SK-N-SH (cell line): ENCODE measurements around the gene CEP112. TPM values are rescaled to one million over a fixed set of nuclear protein-coding genes. Genes with fewer than 3 reads are reported as not detected.

ENCODE experiments used
- CTCF ChIA-PET: fragments of 300-600, 350-600 bp; formaldehyde crosslinking; extraction: SDS; loops from one replicate; lab custom pipeline; 2021; lab: Yijun Ruan, JAX
- POLR2A ChIA-PET: fragments of 350-600 bp; sonication (Branson Sonifier 250); formaldehyde crosslinking; extraction: SDS; loops from one replicate; lab custom pipeline; 2020; ENCODE audit warnings: antibody characterized with exemption, inconsistent platforms; lab: Yijun Ruan, JAX
- DNase-seq: peaks from one replicate; pipeline ENCODE4 v3.0.0; 2012
- H2AFZ ChIP-seq: fragments of 200-600 bp; sonication (generic); 2 replicates; pipeline ENCODE4 v1.8.1; 2016; ENCODE audit warnings: antibody characterized with exemption, mild to moderate bottlenecking, low read depth
- H3F3A ChIP-seq: fragments of 200-600 bp; sonication (generic); replicated peaks from 2 replicates; pipeline ENCODE3; 2016; ENCODE audit warnings: antibody characterized with exemption, mild to moderate bottlenecking; ENCODE audit not compliant: insufficient read depth
- H3K27ac ChIP-seq, 2 experiments: fragments of 200-500 bp in 1 of 2; fragments of 200-600 bp in 1 of 2; sonication (Bioruptor generic) in 1 of 2; sonication (generic), shearing (Covaris generic) in 1 of 2; 2 replicates each; pipeline versions ENCODE4 v1.5.1 to v1.6.1; 2014 to 2016; ENCODE audit warnings: low read depth in 2 of 2, inconsistent platforms in 1 of 2, low read length in 1 of 2, mild to moderate bottlenecking in 1 of 2, mixed read lengths in 1 of 2
- H3K27me3 ChIP-seq: fragments of 200-600 bp; sonication (generic), shearing (Covaris generic); 2 replicates; pipeline ENCODE4 v1.6.1; 2016; ENCODE audit warnings: mixed run types; ENCODE audit not compliant: insufficient read depth
- H3K36me3 ChIP-seq, 2 experiments: fragments of 200-500 bp in 1 of 2; fragments of 200-600 bp in 1 of 2; sonication (Bioruptor generic) in 1 of 2; sonication (generic) in 1 of 2; replicated peaks in 1 of 2; 2 replicates each; pipeline versions ENCODE3 to v1.5.1; 2014 to 2016; ENCODE audit warnings: low read length in 1 of 2, mild to moderate bottlenecking in 1 of 2; ENCODE audit not compliant: insufficient read depth in 2 of 2, control insufficient read depth in 1 of 2
- H3K4me1 ChIP-seq, 2 experiments: fragments of 200-500 bp in 1 of 2; fragments of 200-600 bp in 1 of 2; sonication (Bioruptor generic) in 1 of 2; sonication (generic), shearing (Covaris generic) in 1 of 2; 2 replicates each; pipeline versions ENCODE4 v1.5.1 to v1.6.1; 2014 to 2016; ENCODE audit warnings: low read depth in 1 of 2, low read length in 1 of 2, mixed run types in 1 of 2; ENCODE audit not compliant: insufficient read depth in 2 of 2, control insufficient read depth in 1 of 2
- H3K4me2 ChIP-seq: fragments of 200-600 bp; sonication (generic), shearing (Covaris generic); 2 replicates; pipeline ENCODE4 v1.6.1; 2017; ENCODE audit warnings: mixed run types
- H3K4me3 ChIP-seq, 2 experiments: fragments of 200-500 bp in 1 of 2; fragments of 200-600 bp in 1 of 2; sonication (Bioruptor generic) in 1 of 2; sonication (generic), shearing (Covaris generic) in 1 of 2; 2 replicates each; pipeline versions ENCODE4 v1.5.1 to v1.8.1; 2014 to 2016; ENCODE audit warnings: low read depth in 2 of 2, inconsistent platforms in 1 of 2, low read length in 1 of 2, mild to moderate bottlenecking in 1 of 2, mixed read lengths in 1 of 2, moderate library complexity in 1 of 2
- H3K79me2 ChIP-seq: fragments of 200-600 bp; sonication (generic); 2 replicates; pipeline ENCODE4 v1.8.1; 2017; ENCODE audit warnings: mild to moderate bottlenecking; ENCODE audit not compliant: insufficient read depth
- H3K9ac ChIP-seq: fragments of 200-600 bp; sonication (generic); 2 replicates; pipeline ENCODE4 v1.6.1; 2017; ENCODE audit warnings: mixed run types
- H3K9me2 ChIP-seq: fragments of 200-600 bp; sonication (generic); 2 replicates; pipeline ENCODE4 v1.6.1; 2017; ENCODE audit warnings: mixed run types
- H3K9me3 ChIP-seq: fragments of 200-600 bp; sonication (generic); 2 replicates; pipeline ENCODE4 v1.6.1; 2017; ENCODE audit warnings: mixed run types, mild to moderate bottlenecking, moderate library complexity
- H4K20me1 ChIP-seq: fragments of 200-600 bp; sonication (generic); 2 replicates; pipeline ENCODE4 v1.6.1; 2017; ENCODE audit warnings: mild to moderate bottlenecking, mixed run types; ENCODE audit not compliant: insufficient read depth
- ELF1 ChIP-seq: IDR thresholded peaks from 2 replicates; pipeline ENCODE4 v1.4.0; 2012
- EZH2phosphoT487 ChIP-seq: fragments of 200-600 bp; sonication (generic); IDR thresholded peaks from 2 replicates; pipeline ENCODE4 v1.6.1; 2017; ENCODE audit warnings: low read depth, mixed run types, mild to moderate bottlenecking, antibody characterized with exemption, moderate library complexity, borderline replicate concordance
- FOXJ3 ChIP-seq: sonication (generic); formaldehyde crosslinking; IDR thresholded peaks from 2 replicates; pipeline ENCODE4 v1.5.1; 2020; ENCODE audit warnings: mild to moderate bottlenecking, missing genetic modification reagents
- FOXM1 ChIP-seq: IDR thresholded peaks from 2 replicates; pipeline ENCODE4 v1.4.0; 2012; ENCODE audit warnings: low read depth, mild to moderate bottlenecking
- JUND ChIP-seq: IDR thresholded peaks from 2 replicates; pipeline ENCODE4 v1.4.0; 2012
- MEF2A ChIP-seq: IDR thresholded peaks from 2 replicates; pipeline ENCODE4 v1.4.0; 2012; ENCODE audit warnings: low read depth, borderline replicate concordance
- NFIC ChIP-seq: IDR thresholded peaks from 2 replicates; pipeline ENCODE4 v1.4.0; 2012; ENCODE audit warnings: borderline replicate concordance
- NRF1 ChIP-seq: IDR thresholded peaks from 2 replicates; pipeline ENCODE4 v1.6.1; 2012; ENCODE audit warnings: low read depth, mild to moderate bottlenecking, low read length
- POLR2AphosphoS5 ChIP-seq: IDR thresholded peaks from 2 replicates; pipeline ENCODE4 v1.6.1; 2012; ENCODE audit warnings: low read depth, low read length
- RAD21 ChIP-seq: IDR thresholded peaks from 2 replicates; pipeline ENCODE4 v1.6.1; 2012; ENCODE audit warnings: mild to moderate bottlenecking, low read length
- RXRA ChIP-seq: IDR thresholded peaks from 2 replicates; pipeline ENCODE4 v1.4.0; 2012; ENCODE audit warnings: low read depth, mild to moderate bottlenecking, borderline replicate concordance
- SMC3 ChIP-seq: IDR thresholded peaks from 2 replicates; pipeline ENCODE4 v1.6.1; 2012; ENCODE audit warnings: low read depth, low read length, improper control_type of control experiment
- TEAD4 ChIP-seq: IDR thresholded peaks from 2 replicates; pipeline ENCODE4 v1.4.0; 2012; ENCODE audit warnings: mild to moderate bottlenecking, borderline replicate concordance; ENCODE audit not compliant: insufficient read depth
- YY1 ChIP-seq: IDR thresholded peaks from 2 replicates; pipeline ENCODE4 v1.4.0; 2012; ENCODE audit warnings: low read depth, mild to moderate bottlenecking
- WGBS: methylation state at CpG from one replicate; pipeline ENCODE4 v1.1.6; 2017; ENCODE audit warnings: low lambda C conversion rate; 5-methylcytosine and 5-hydroxymethylcytosine counted together
- polyA plus RNA-seq, 3 experiments: library from polyadenylated mRNA; depleted of rRNA; stranded (reverse); fragments of >200 nt; gene quantifications; 2 replicates each; pipeline ENCODE4 v1.2.3, GENCODE V29; 2012
- TF ChIP-seq, protein P1 (sequence below): IDR thresholded peaks from 2 replicates; pipeline ENCODE4 v1.6.1; 2012; ENCODE audit warnings: mild to moderate bottlenecking, low read depth, low read length, moderate library complexity
- TF ChIP-seq, protein P2 (sequence below): IDR thresholded peaks from 2 replicates; pipeline ENCODE4 v1.4.0; 2012; ENCODE audit warnings: low read depth, borderline replicate concordance
- TF ChIP-seq, protein P3 (sequence below): IDR thresholded peaks from 2 replicates; pipeline ENCODE4 v1.4.0; 2012; ENCODE audit warnings: low read depth, borderline replicate concordance
- TF ChIP-seq, protein P4 (sequence below): IDR thresholded peaks from 2 replicates; pipeline ENCODE4 v1.4.0; 2012; ENCODE audit warnings: low read depth

CEP112 gene
- polyA plus RNA-seq, 1 of the 3 experiments (the other 2 are of a cell fraction): 7.9 TPM

DNA sequence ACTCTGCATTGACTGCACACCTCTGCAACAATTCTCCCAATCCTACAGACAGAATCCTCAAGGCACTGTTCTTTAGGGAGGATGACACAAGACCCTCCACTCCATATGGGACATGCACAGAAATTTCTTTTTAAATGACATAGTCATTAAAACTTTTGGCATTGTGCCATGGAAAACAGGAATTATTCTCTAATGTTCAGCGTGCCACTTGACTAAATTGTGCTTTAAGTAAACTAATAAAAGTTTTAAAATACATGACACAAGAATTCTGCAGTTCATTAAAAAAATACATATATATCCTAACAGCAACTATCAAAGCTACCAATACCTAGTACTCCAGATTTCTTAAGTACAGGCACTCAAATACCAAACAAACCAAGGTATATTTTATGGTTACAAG is 16.0 kb downstream of the CEP112 start:
- Histone ChIP-seq H3K9ac (no peak overlapping the region), H3K4me3 (no peak overlapping the region), H2AFZ (no peak overlapping the region), H3K9me3 (peaks cover 10% of the 10 kb centered on the region; the same call in 1 of the 2 replicates), H3K79me2 (no peaks in the 10 kb centered on the region), H3K4me1 (no peaks in the 10 kb centered on the region; a peak in 1 of 4 replicates), H3K27ac (no peak overlapping the region), H3K36me3 (peaks cover 29 to 52% of the 10 kb centered on the region in 2 experiments), H4K20me1 (no peaks in the 10 kb centered on the region), H3K27me3 (no peaks in the 10 kb centered on the region), H3F3A (no peaks in the 10 kb centered on the region), H3K9me2 (no peaks in the 10 kb centered on the region), H3K4me2 (no peak overlapping the region)
- ChIA-PET CTCF (interaction anchor here (0.7 to 3.7 kb wide), 4 partner anchors 11 to 366 kb away, joined by 3 to 29 read pairs (median 4); no protein-coding TSS in a partner anchor), POLR2A (no interaction called here)
- DNase-seq: no peak
- TF ChIP-seq YY1 (no peak), NFIC (peak; percentile 27; the same call in 1 of the 2 replicates), NRF1 (no peak)
- TF ChIP-seq, protein P1, sequence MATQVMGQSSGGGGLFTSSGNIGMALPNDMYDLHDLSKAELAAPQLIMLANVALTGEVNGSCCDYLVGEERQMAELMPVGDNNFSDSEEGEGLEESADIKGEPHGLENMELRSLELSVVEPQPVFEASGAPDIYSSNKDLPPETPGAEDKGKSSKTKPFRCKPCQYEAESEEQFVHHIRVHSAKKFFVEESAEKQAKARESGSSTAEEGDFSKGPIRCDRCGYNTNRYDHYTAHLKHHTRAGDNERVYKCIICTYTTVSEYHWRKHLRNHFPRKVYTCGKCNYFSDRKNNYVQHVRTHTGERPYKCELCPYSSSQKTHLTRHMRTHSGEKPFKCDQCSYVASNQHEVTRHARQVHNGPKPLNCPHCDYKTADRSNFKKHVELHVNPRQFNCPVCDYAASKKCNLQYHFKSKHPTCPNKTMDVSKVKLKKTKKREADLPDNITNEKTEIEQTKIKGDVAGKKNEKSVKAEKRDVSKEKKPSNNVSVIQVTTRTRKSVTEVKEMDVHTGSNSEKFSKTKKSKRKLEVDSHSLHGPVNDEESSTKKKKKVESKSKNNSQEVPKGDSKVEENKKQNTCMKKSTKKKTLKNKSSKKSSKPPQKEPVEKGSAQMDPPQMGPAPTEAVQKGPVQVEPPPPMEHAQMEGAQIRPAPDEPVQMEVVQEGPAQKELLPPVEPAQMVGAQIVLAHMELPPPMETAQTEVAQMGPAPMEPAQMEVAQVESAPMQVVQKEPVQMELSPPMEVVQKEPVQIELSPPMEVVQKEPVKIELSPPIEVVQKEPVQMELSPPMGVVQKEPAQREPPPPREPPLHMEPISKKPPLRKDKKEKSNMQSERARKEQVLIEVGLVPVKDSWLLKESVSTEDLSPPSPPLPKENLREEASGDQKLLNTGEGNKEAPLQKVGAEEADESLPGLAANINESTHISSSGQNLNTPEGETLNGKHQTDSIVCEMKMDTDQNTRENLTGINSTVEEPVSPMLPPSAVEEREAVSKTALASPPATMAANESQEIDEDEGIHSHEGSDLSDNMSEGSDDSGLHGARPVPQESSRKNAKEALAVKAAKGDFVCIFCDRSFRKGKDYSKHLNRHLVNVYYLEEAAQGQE: no peak
- 64% methylated on average over 1 of the region's 1 CpG for WGBS

DNA sequence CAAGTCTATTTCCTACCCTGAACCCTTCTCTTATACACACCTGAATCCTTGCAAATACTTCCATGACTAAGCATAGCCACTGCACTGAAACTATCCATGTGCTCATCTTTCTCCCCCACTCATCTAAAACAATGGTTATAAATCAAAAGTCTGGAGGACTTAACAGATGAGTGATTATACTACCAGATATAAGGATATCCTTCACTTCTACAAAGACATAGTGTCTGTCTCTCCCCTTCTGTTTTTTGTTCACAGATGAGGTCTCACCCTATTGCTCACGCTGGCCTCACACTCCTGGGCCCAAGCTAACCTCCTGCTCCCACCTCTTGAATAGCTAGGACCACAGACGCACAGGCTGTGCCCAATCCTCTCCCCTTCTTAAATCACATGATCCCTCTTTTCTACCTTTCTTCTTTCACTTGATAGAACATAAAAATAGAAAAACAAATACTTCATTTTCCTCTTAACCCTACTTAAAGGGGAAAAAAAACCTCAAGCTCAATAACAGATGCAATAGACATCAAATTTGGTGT is 19.2 kb downstream of the CEP112 start:
- Histone ChIP-seq H3K79me2 (no peaks in the 10 kb centered on the region), H3K36me3 (peaks cover 26 to 30% of the 10 kb centered on the region in 2 experiments), H3K27me3 (no peaks in the 10 kb centered on the region), H3F3A (no peaks in the 10 kb centered on the region), H3K4me3 (no peak overlapping the region), H3K27ac (no peak overlapping the region), H3K4me2 (no peak overlapping the region), H3K4me1 (no peaks in the 10 kb centered on the region; a peak in 1 of 4 replicates), H3K9ac (no peak overlapping the region), H3K9me2 (no peaks in the 10 kb centered on the region), H4K20me1 (no peaks in the 10 kb centered on the region), H3K9me3 (no peaks in the 10 kb centered on the region), H2AFZ (no peak overlapping the region)
- no peak for DNase-seq
- TF ChIP-seq JUND (no peak), NRF1 (no peak), FOXJ3 (no peak), POLR2AphosphoS5 (no peak), SMC3 (no peak), FOXM1 (no peak), TEAD4 (no peak), EZH2phosphoT487 (no peak), RXRA (no peak), RAD21 (no peak), ELF1 (no peak), MEF2A (no peak)
- TF ChIP-seq, protein P2, sequence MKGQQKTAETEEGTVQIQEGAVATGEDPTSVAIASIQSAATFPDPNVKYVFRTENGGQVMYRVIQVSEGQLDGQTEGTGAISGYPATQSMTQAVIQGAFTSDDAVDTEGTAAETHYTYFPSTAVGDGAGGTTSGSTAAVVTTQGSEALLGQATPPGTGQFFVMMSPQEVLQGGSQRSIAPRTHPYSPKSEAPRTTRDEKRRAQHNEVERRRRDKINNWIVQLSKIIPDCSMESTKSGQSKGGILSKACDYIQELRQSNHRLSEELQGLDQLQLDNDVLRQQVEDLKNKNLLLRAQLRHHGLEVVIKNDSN: no peak
- TF ChIP-seq, protein P3, sequence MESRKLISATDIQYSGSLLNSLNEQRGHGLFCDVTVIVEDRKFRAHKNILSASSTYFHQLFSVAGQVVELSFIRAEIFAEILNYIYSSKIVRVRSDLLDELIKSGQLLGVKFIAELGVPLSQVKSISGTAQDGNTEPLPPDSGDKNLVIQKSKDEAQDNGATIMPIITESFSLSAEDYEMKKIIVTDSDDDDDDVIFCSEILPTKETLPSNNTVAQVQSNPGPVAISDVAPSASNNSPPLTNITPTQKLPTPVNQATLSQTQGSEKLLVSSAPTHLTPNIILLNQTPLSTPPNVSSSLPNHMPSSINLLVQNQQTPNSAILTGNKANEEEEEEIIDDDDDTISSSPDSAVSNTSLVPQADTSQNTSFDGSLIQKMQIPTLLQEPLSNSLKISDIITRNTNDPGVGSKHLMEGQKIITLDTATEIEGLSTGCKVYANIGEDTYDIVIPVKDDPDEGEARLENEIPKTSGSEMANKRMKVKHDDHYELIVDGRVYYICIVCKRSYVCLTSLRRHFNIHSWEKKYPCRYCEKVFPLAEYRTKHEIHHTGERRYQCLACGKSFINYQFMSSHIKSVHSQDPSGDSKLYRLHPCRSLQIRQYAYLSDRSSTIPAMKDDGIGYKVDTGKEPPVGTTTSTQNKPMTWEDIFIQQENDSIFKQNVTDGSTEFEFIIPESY: no peak
- TF ChIP-seq, protein P4, sequence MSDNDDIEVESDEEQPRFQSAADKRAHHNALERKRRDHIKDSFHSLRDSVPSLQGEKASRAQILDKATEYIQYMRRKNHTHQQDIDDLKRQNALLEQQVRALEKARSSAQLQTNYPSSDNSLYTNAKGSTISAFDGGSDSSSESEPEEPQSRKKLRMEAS: no peak
- ChIA-PET POLR2A (no interaction called here), CTCF (interaction anchor here (0.7 to 1.4 kb wide), 5 partner anchors 8 to 941 kb away, joined by 3 to 5 read pairs (median 3); no protein-coding TSS in a partner anchor)
- WGBS: 47% methylated on average over 2 of the region's 2 CpGs
